Gastroesophageal sphincter (tissue), 3 donors: Measurements from ENCODE around the gene PLP1.

Source experiments
- EP300 ChIP-seq: sonication (generic); formaldehyde crosslinking; IDR thresholded peaks from one replicate; pipeline ENCODE4 v1.6.1; 2017; ENCODE audit warnings: antibody characterized with exemption, mild to moderate bottlenecking
- TF ChIP-seq, protein P1 (sequence below), 4 experiments: fragments of 200-600 bp in 2 of 4; fragments of 450-650 bp in 2 of 4; sonication (generic) in 1 of 4; IDR thresholded peaks; one replicate each; pipeline ENCODE4 v1.5.1; 2017 to 2019; ENCODE audit warnings: antibody characterized with exemption in 4 of 4, mild to moderate bottlenecking in 2 of 4, moderate library complexity in 2 of 4

DNA sequence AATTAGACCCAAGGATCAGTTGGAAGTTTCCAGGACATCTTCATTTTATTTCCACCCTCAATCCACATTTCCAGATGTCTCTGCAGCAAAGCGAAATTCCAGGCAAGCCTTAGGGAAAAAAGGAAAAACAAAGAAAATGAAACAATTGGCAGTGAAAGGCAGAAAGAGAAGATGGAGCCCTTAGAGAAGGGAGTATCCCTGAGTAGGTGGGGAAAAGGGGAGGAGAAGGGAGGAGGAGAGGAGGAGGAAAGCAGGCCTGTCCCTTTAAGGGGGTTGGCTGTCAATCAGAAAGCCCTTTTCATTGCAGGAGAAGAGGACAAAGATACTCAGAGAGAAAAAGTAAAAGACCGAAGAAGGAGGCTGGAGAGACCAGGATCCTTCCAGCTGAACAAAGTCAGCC lies at the start of gene PLP1:
- TF ChIP-seq, protein P1, sequence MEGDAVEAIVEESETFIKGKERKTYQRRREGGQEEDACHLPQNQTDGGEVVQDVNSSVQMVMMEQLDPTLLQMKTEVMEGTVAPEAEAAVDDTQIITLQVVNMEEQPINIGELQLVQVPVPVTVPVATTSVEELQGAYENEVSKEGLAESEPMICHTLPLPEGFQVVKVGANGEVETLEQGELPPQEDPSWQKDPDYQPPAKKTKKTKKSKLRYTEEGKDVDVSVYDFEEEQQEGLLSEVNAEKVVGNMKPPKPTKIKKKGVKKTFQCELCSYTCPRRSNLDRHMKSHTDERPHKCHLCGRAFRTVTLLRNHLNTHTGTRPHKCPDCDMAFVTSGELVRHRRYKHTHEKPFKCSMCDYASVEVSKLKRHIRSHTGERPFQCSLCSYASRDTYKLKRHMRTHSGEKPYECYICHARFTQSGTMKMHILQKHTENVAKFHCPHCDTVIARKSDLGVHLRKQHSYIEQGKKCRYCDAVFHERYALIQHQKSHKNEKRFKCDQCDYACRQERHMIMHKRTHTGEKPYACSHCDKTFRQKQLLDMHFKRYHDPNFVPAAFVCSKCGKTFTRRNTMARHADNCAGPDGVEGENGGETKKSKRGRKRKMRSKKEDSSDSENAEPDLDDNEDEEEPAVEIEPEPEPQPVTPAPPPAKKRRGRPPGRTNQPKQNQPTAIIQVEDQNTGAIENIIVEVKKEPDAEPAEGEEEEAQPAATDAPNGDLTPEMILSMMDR (IDR thresholded peaks at IDR 0.05), result no peak
- TF ChIP-seq EP300, result no peak
